GM21576 (cell line): Measurements from ENCODE around the gene PYURF.
"Not testable (repeated sequence)": the region's sequence is repeated elsewhere in the genome, so short reads cannot be mapped to it uniquely, and the experiment has no call there.

ENCODE experiments used
- ATAC-seq: cut with Tn5 transposase; IDR thresholded peaks from one replicate; pipeline ENCODE4 v1.9.1; 2021; ENCODE audit warnings: mild to moderate bottlenecking, moderate library complexity; ENCODE audit not compliant: unreplicated experiment

The PYURF gene

GRCh38 chr4:88523325-88524129 is at the start of gene PYURF:
Gene PYURF, minus strand, starts transcription at chr4:88523776. Its CDS starts 76 bp downstream, at chr4:88523700.
- peak; percentile 84 for ATAC-seq

GRCh38 chr4:88570001-88570400 is 46.4 kb upstream of the PYURF start:
- ATAC-seq, result no peak

- ATAC-seq, result no peak
These were observed 44.0 kb upstream of the PYURF start for GRCh38 chr4:88567591-88567990.

- ATAC-seq, result no peak
These were observed 26.2 kb upstream of the PYURF start for GRCh38 chr4:88549815-88550214.

- ATAC-seq, result not testable (repeated sequence)
These were observed 15.9 kb upstream of the PYURF start for GRCh38 chr4:88539322-88540068.

- ATAC-seq, result no peak
These were observed 14.1 kb upstream of the PYURF start for GRCh38 chr4:88537709-88538108.

- no peak for ATAC-seq
These were observed 11.6 kb upstream of the PYURF start for GRCh38 chr4:88535090-88535755.

GRCh38 chr4:88533937-88534750 is 10.6 kb upstream of the PYURF start:
- no peak for ATAC-seq

- ATAC-seq, result no peak
These were observed 9.7 kb upstream of the PYURF start for GRCh38 chr4:88533088-88533790.

- ATAC-seq, result no peak
These were observed 8.0 kb upstream of the PYURF start for GRCh38 chr4:88531549-88531948.

GRCh38 chr4:88528861-88529260 is 5.3 kb upstream of the PYURF start:
- no peak for ATAC-seq

GRCh38 chr4:88527787-88528186 is 4.2 kb upstream of the PYURF start:
- ATAC-seq, result peak; percentile 36

GRCh38 chr4:88526221-88526815 is 2.7 kb upstream of the PYURF start:
- ATAC-seq, result no peak

- ATAC-seq, result no peak
These were observed 595 bp upstream of the PYURF start for GRCh38 chr4:88524171-88524570.

GRCh38 chr4:88522702-88523324 is 763 bp downstream of the PYURF start:
- no peak for ATAC-seq

GRCh38 chr4:88518911-88519310 is 4.7 kb downstream of the PYURF start:
- ATAC-seq, result no peak

- no peak for ATAC-seq
These were observed 5.8 kb downstream of the PYURF start for GRCh38 chr4:88517825-88518224.

- ATAC-seq, result no peak
These were observed 6.8 kb downstream of the PYURF start for GRCh38 chr4:88516746-88517145.
